Measurements from ENCODE around the gene FAM43A. TPM values are rescaled to one million over a fixed set of nuclear protein-coding genes. Genes with fewer than 3 reads are reported as not detected.

The FAM43A gene
- total RNA-seq, 2 experiments from 2014 or later: 2.4 to 2.6 TPM

DNA sequence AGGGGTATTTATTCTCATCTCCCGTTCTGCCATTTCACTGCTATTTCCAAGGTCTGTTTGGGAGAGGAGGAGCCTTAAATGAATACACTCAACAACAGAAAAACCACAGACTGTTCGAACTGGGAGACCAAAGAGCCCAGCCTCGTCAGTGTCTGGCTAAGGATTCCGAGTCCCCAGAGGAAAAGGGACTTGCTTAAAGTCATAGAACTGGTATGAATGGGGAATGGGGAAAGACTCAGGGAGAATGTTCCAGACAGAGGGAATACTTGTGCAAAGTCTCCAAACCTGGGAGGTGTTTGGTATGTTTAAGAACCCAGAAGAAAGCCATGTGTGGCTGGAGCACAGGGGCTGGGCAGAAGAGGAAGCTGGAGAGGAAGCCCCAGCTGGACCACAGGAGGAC lies 46.9 kb downstream of the FAM43A start:
- TF ChIP-seq, protein P1, sequence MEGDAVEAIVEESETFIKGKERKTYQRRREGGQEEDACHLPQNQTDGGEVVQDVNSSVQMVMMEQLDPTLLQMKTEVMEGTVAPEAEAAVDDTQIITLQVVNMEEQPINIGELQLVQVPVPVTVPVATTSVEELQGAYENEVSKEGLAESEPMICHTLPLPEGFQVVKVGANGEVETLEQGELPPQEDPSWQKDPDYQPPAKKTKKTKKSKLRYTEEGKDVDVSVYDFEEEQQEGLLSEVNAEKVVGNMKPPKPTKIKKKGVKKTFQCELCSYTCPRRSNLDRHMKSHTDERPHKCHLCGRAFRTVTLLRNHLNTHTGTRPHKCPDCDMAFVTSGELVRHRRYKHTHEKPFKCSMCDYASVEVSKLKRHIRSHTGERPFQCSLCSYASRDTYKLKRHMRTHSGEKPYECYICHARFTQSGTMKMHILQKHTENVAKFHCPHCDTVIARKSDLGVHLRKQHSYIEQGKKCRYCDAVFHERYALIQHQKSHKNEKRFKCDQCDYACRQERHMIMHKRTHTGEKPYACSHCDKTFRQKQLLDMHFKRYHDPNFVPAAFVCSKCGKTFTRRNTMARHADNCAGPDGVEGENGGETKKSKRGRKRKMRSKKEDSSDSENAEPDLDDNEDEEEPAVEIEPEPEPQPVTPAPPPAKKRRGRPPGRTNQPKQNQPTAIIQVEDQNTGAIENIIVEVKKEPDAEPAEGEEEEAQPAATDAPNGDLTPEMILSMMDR (IDR thresholded peaks at IDR 0.05): no peak
- intact Hi-C loops (cut with DNase I, micrococcal nuclease): no loop called here
- Histone ChIP-seq H3K27ac (ENCODE audit: low read depth in 1 of 2, low read length in 2 of 2) (no peak overlapping the region), H3K36me3 (ENCODE audit: insufficient read depth, low read length) (no peaks in the 10 kb centered on the region), H3K4me3 (ENCODE audit: low read length) (no peak overlapping the region), H3K9me3 (ENCODE audit: control insufficient read depth in 1 of 2, insufficient read depth in 1 of 2, low read length in 2 of 2) (no peaks in the 10 kb centered on the region), H3K4me1 (ENCODE audit: insufficient read depth, low read length) (no peaks in the 10 kb centered on the region), H3K27me3 (ENCODE audit: control insufficient read depth in 1 of 2, insufficient read depth in 2 of 2, low read length in 2 of 2) (peaks cover 5 to 12% of the 10 kb centered on the region in 2 experiments)
- H3K4me1 Mint-ChIP-seq (ENCODE audit: low read depth): no peaks in the 10 kb centered on the region
- H3K27me3 Mint-ChIP-seq: peaks cover 41% of the 10 kb centered on the region
- no peaks in the 10 kb centered on the region for H3K36me3 Mint-ChIP-seq (ENCODE audit: low read depth)
- DNase-seq (no peak), ATAC-seq (ENCODE audit: poor library complexity) (no peak)
- no peaks in the 10 kb centered on the region for H3K9me3 Mint-ChIP-seq
- ChIA-PET CTCF (no interaction called here), POLR2A (no interaction called here)
- H3K27ac Mint-ChIP-seq: no peak overlapping the region
- H3K4me3 Mint-ChIP-seq: no peak overlapping the region

DNA sequence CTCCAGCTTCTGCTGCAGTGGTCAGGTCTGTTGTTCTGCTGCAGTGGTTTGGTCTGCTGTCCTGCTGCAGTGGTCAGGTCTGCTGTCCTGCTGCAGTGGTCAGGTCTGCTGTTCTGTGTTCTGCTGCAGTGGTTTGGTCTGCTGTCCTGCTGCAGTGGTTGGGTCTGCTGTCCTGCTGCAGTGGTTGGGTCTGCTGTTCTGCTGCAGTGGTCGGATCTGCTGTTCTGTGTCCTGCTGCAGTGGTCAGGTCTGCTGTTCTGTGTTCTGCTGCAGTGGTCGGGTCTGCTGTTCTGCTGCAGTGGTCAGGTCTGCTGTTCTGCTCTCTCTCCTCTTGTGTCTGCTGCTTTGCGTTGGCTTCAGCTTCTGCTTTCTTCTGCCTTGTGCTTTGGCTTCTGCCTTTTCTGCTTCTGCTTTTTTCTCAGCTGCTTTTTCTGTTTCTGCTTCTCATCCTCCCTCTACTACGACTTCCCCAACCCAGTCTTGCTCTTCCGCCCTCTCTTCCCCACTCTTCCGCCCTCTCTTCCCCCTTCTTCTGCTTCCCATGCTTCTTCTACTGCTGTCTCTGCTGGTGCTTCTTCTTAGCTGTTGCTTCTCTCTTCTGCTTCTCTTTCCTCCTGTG lies 50.7 kb downstream of the FAM43A start:
- no peak overlapping the region for H3K27ac ChIP-seq (ENCODE audit: low read depth in 1 of 2, low read length in 2 of 2)
- Mint-ChIP-seq H3K36me3 (ENCODE audit: low read depth) (no peaks in the 10 kb centered on the region), H3K4me3 (no peak overlapping the region), H3K9me3 (no peaks in the 10 kb centered on the region), H3K27me3 (peaks cover 46% of the 10 kb centered on the region), H3K27ac (no peak overlapping the region), H3K4me1 (ENCODE audit: low read depth) (no peaks in the 10 kb centered on the region)
- H3K36me3 ChIP-seq (ENCODE audit: insufficient read depth, low read length): no peaks in the 10 kb centered on the region
- ATAC-seq (ENCODE audit: poor library complexity): no peak
- ChIA-PET POLR2A (no interaction called here), CTCF (interaction anchor here (0.6 kb wide), 1 partner anchor 211 kb away, joined by 3 read pairs; no protein-coding TSS in a partner anchor)
- TF ChIP-seq, protein P1 (IDR thresholded peaks at IDR 0.05): no peak
- no peaks in the 10 kb centered on the region for H3K9me3 ChIP-seq (ENCODE audit: control insufficient read depth in 1 of 2, insufficient read depth in 1 of 2, low read length in 2 of 2)
- H3K4me1 ChIP-seq (ENCODE audit: insufficient read depth, low read length): no peaks in the 10 kb centered on the region
- no peak overlapping the region for H3K4me3 ChIP-seq (ENCODE audit: low read length)
- intact Hi-C loops (cut with DNase I, micrococcal nuclease): no loop called here
- peak in 2 of 14 experiments; percentile 22 to 30 for DNase-seq
- H3K27me3 ChIP-seq (ENCODE audit: control insufficient read depth in 1 of 2, insufficient read depth in 2 of 2, low read length in 2 of 2): peaks cover 10 to 15% of the 10 kb centered on the region in 2 experiments

DNA sequence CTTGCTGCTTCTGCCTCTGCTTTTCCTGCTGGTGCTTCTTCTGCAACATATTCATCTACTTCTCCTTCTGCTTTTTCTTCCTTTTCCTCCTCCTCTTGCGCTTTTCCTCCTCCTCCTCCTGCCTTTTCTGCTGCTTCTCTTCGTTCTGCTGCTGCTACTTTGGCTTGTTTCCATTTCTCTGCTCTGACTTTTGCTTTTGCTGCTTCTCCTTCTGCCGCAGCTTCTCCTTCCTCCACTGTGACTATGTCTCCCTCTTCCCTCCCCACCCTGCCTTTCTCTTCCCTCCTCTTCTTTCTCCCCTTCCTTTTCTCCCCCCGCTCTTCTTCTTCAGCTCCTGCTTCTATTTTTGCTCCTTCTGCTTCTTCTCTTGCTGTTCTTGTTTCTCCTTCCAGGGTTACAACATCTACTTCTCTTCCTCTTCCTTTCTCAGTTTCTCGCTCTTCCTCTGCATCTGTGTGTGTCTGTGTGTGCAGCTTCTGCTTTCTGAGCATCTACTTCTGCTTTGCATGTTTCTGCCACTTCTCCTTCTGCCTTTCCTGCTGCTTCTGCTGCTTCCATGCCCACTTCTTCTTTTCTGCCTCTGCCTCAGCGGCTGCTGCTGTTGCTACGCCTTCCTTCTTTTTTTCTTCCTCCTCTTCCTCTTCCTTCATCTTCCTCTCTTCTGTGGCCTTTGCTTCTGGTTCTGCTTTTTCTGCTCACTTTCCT lies 51.4 kb downstream of the FAM43A start:
- ATAC-seq (ENCODE audit: poor library complexity): no peak
- intact Hi-C loops (cut with DNase I, micrococcal nuclease): no loop called here

More for the DNA sequence above, 51.4 kb downstream of the FAM43A start:
- Mint-ChIP-seq H3K9me3 (no peaks in the 10 kb centered on the region), H3K27ac (no peak overlapping the region), H3K36me3 (ENCODE audit: low read depth) (no peaks in the 10 kb centered on the region), H3K4me3 (no peak overlapping the region), H3K4me1 (ENCODE audit: low read depth) (no peaks in the 10 kb centered on the region), H3K27me3 (peaks cover 46% of the 10 kb centered on the region)
- TF ChIP-seq, protein P1 (IDR thresholded peaks at IDR 0.05): no peak
- no peaks in the 10 kb centered on the region for H3K36me3 ChIP-seq (ENCODE audit: insufficient read depth, low read length)
- no peaks in the 10 kb centered on the region for H3K9me3 ChIP-seq (ENCODE audit: control insufficient read depth in 1 of 2, insufficient read depth in 1 of 2, low read length in 2 of 2)
- ChIA-PET CTCF (interaction anchor here (0.6 kb wide), 1 partner anchor 211 kb away, joined by 3 read pairs; no protein-coding TSS in a partner anchor), POLR2A (no interaction called here)
- no peak overlapping the region for H3K27ac ChIP-seq (ENCODE audit: low read depth in 1 of 2, low read length in 2 of 2)
- no peaks in the 10 kb centered on the region for H3K4me1 ChIP-seq (ENCODE audit: insufficient read depth, low read length)
- H3K27me3 ChIP-seq (ENCODE audit: control insufficient read depth in 1 of 2, insufficient read depth in 2 of 2, low read length in 2 of 2): peaks cover 11 to 15% of the 10 kb centered on the region in 2 experiments
- peak in 3 of 14 experiments; percentile 15 to 64 (median 53) for DNase-seq
- H3K4me3 ChIP-seq (ENCODE audit: low read length): no peak overlapping the region

Other genes starting within 250 kb of the FAM43A start
- 10 to 100 TPM; 46.5 to 52.7 TPM for gene ATP13A3, start 198.9 kb upstream of the FAM43A start, total RNA-seq
- gene TMEM44, start 52.5 kb upstream of the FAM43A start, total RNA-seq: 1 to 10 TPM in 1 of 2 experiments, under 1 TPM in 1; 0.98 to 1.1 TPM
- gene LSG1, start 13.7 kb upstream of the FAM43A start, total RNA-seq: 10 to 100 TPM; 37.9 to 44.6 TPM

Measured in CD4-positive, alpha-beta T cell (primary cell).